H9 (cell line): Measurements from ENCODE around the gene UGT2A1. TPM values are rescaled to one million over a fixed set of nuclear protein-coding genes. Genes with fewer than 3 reads are reported as not detected.

Experiments
- DNase-seq: peaks from one replicate; pipeline ENCODE4 v3.0.0-alpha.2; 2017
- H2AFZ ChIP-seq: one replicate; pipeline ENCODE4 v1.6.1; 2013; ENCODE audit warnings: mild to moderate bottlenecking, low read length, control low read depth, moderate library complexity
- H2AK5ac ChIP-seq: 2 replicates; pipeline ENCODE4 v1.6.1; 2013; ENCODE audit warnings: low read length, control low read depth, mixed read lengths; ENCODE audit not compliant: insufficient read length
- H2BK120ac ChIP-seq: one replicate; pipeline ENCODE4 v1.6.1; 2013; ENCODE audit warnings: low read depth, mild to moderate bottlenecking, low read length, control low read depth, inconsistent platforms; ENCODE audit not compliant: poor library complexity, severe bottlenecking
- H2BK12ac ChIP-seq: 2 replicates; pipeline ENCODE4 v1.6.1; 2013; ENCODE audit warnings: low read length, control low read depth, mixed read lengths, low read depth; ENCODE audit not compliant: insufficient read length
- H2BK15ac ChIP-seq: 2 replicates; pipeline ENCODE4 v1.6.1; 2013; ENCODE audit warnings: low read depth, low read length, control low read depth
- H2BK20ac ChIP-seq: one replicate; pipeline ENCODE4 v1.6.1; 2013; ENCODE audit warnings: low read depth, mild to moderate bottlenecking, low read length, control low read depth, inconsistent platforms; ENCODE audit not compliant: poor library complexity, severe bottlenecking
- H2BK5ac ChIP-seq: 2 replicates; pipeline ENCODE4 v1.6.1; 2013; ENCODE audit warnings: low read length, control low read depth, mixed read lengths; ENCODE audit not compliant: insufficient read length
- H3K14ac ChIP-seq: 2 replicates; pipeline ENCODE4 v1.6.1; 2013; ENCODE audit warnings: low read length, control low read depth; ENCODE audit not compliant: insufficient read depth
- H3K18ac ChIP-seq: 2 replicates; pipeline ENCODE4 v1.6.1; 2013; ENCODE audit warnings: low read depth, mild to moderate bottlenecking, mixed read lengths, low read length, control low read depth; ENCODE audit not compliant: insufficient read length
- H3K23ac ChIP-seq: 2 replicates; pipeline ENCODE4 v1.6.1; 2013; ENCODE audit warnings: low read length, control low read depth, mixed read lengths, low read depth; ENCODE audit not compliant: insufficient read length
- H3K23me2 ChIP-seq: 2 replicates; pipeline ENCODE4 v1.6.1; 2013; ENCODE audit warnings: low read depth, mild to moderate bottlenecking, mixed read lengths, low read length, control low read depth; ENCODE audit not compliant: insufficient read length, poor library complexity, severe bottlenecking
- H3K27ac ChIP-seq: 2 replicates; pipeline ENCODE4 v1.5.1; 2013; ENCODE audit warnings: low read length, control low read depth, mixed read lengths, low read depth; ENCODE audit not compliant: insufficient read length
- H3K27me3 ChIP-seq: 2 replicates; pipeline ENCODE4 v1.6.1; 2013; ENCODE audit warnings: low read length, control low read depth, inconsistent platforms; ENCODE audit not compliant: insufficient read depth
- H3K4ac ChIP-seq: 2 replicates; pipeline ENCODE4 v1.6.1; 2013; ENCODE audit warnings: low read depth, mild to moderate bottlenecking, control low read depth, inconsistent platforms, low read length, moderate library complexity
- H3K4me1 ChIP-seq: 2 replicates; pipeline ENCODE4 v1.6.1; 2013; ENCODE audit warnings: low read length, control low read depth, inconsistent platforms; ENCODE audit not compliant: insufficient read depth
- H3K4me2 ChIP-seq: 2 replicates; pipeline ENCODE4 v1.6.1; 2013; ENCODE audit warnings: low read length, control low read depth, mixed read lengths; ENCODE audit not compliant: insufficient read length, insufficient read depth
- H3K56ac ChIP-seq: 2 replicates; pipeline ENCODE4 v1.6.1; 2013; ENCODE audit warnings: low read depth, mild to moderate bottlenecking, mixed read lengths, low read length, control low read depth; ENCODE audit not compliant: insufficient read length
- H3K79me1 ChIP-seq: 2 replicates; pipeline ENCODE4 v1.6.1; 2013; ENCODE audit warnings: low read depth, mild to moderate bottlenecking, moderate library complexity, low read length, control low read depth, inconsistent platforms; ENCODE audit not compliant: insufficient read depth, poor library complexity, severe bottlenecking
- H3K79me2 ChIP-seq: 2 replicates; pipeline ENCODE4 v1.6.1; 2013; ENCODE audit warnings: low read length, control low read depth, inconsistent platforms; ENCODE audit not compliant: insufficient read depth
- H3K9ac ChIP-seq: 2 replicates; pipeline ENCODE4 v1.6.1; 2013; ENCODE audit warnings: low read length, control low read depth, mixed read lengths; ENCODE audit not compliant: insufficient read length; ENCODE audit errors: extremely low read depth
- H3K9me3 ChIP-seq: one replicate; pipeline ENCODE4 v1.6.1; 2013; ENCODE audit warnings: low read depth, low read length, inconsistent platforms; ENCODE audit not compliant: control insufficient read depth
- H3T11ph ChIP-seq: one replicate; pipeline ENCODE4 v1.6.1; 2013; ENCODE audit warnings: mild to moderate bottlenecking, low read length, control low read depth, inconsistent platforms
- H4K20me1 ChIP-seq: one replicate; pipeline ENCODE4 v1.6.1; 2013; ENCODE audit not compliant: control insufficient read depth, insufficient read length, insufficient read depth
- H4K5ac ChIP-seq: 2 replicates; pipeline ENCODE4 v1.6.1; 2013; ENCODE audit warnings: low read depth, mild to moderate bottlenecking, mixed read lengths, low read length, control low read depth; ENCODE audit not compliant: insufficient read length
- H4K8ac ChIP-seq: replicated peaks from 2 replicates; pipeline ENCODE4 v1.6.1; 2013; ENCODE audit warnings: low read length, control low read depth, mixed read lengths, low read depth; ENCODE audit not compliant: insufficient read length
- H4K91ac ChIP-seq: 2 replicates; pipeline ENCODE4 v1.6.1; 2013; ENCODE audit warnings: low read depth, mild to moderate bottlenecking, moderate library complexity, mixed read lengths, low read length, control low read depth; ENCODE audit not compliant: insufficient read length
- H3K27ac Mint-ChIP-seq, 3 experiments: 2 replicates in 2 of 3; 3 replicates in 1 of 3; pipeline ENCODE4 v1.8.0; 2020 to 2021; ENCODE audit warnings: mixed read lengths in 3 of 3, mild to moderate bottlenecking in 1 of 3, moderate library complexity in 1 of 3
- H3K27me3 Mint-ChIP-seq: 2 replicates; pipeline ENCODE4 v1.8.0; 2021; ENCODE audit warnings: low read depth, mild to moderate bottlenecking, moderate library complexity, mixed read lengths
- H3K36me3 Mint-ChIP-seq, 3 experiments: 2 replicates in 2 of 3; 3 replicates in 1 of 3; pipeline ENCODE4 v1.8.0; 2020 to 2021; ENCODE audit warnings: low read depth in 3 of 3, mixed read lengths in 3 of 3; ENCODE audit not compliant: insufficient read depth in 1 of 3
- H3K4me1 Mint-ChIP-seq, 2 experiments: 2 replicates each; pipeline ENCODE4 v1.8.0; 2020; ENCODE audit warnings: mixed read lengths in 2 of 2
- H3K4me3 Mint-ChIP-seq, 2 experiments: 2 replicates in 1 of 2; 3 replicates in 1 of 2; pipeline ENCODE4 v1.8.0; 2020 to 2021; ENCODE audit warnings: mild to moderate bottlenecking in 2 of 2, mixed read lengths in 2 of 2, moderate library complexity in 1 of 2
- H3K9me3 Mint-ChIP-seq, 2 experiments: 2 replicates in 1 of 2; 3 replicates in 1 of 2; pipeline ENCODE4 v1.8.0; 2020; ENCODE audit warnings: mild to moderate bottlenecking in 2 of 2, mixed read lengths in 2 of 2, moderate library complexity in 1 of 2
- WGBS: extraction: QIAGEN DNeasy Blood & Tissue Kit; methylation state at CpG from one replicate; pipeline ENCODE4 v1.1.7; 2013; ENCODE audit warnings: missing lambda C conversion rate, low lambda C conversion rate, mixed read lengths; ENCODE audit not compliant: insufficient read length; ENCODE audit errors: extremely low coverage; 5-methylcytosine and 5-hydroxymethylcytosine counted together
- total RNA-seq: library from RNA; stranded (reverse); gene quantifications from 2 replicates; pipeline ENCODE4 v1.2.1, GENCODE V29; 2021
- TF ChIP-seq, protein P1 (sequence below): fragments of 200-600 bp; sonication (generic); conservative IDR thresholded peaks from 3 replicates; pipeline ENCODE4 v1.8.0; 2021; ENCODE audit warnings: antibody characterized with exemption, mild to moderate bottlenecking

The UGT2A1 gene
- total RNA-seq, 1 experiment from 2014 or later = not detected

GRCh38 chr4:69689599-69689998 lies 36.6 kb upstream of the UGT2A1 start:
- no peak overlapping the region for H3K4ac ChIP-seq
- Mint-ChIP-seq H3K9me3 (peaks cover under 1% of the 10 kb centered on the region in 2 experiments; a peak in 2 of 5 replicates), H3K36me3 (no peaks in the 10 kb centered on the region), H3K27ac (no peak overlapping the region), H3K4me1 (no peaks in the 10 kb centered on the region), H3K4me3 (no peak overlapping the region), H3K27me3 (no peaks in the 10 kb centered on the region)
- H3K9me3 ChIP-seq = no peaks in the 10 kb centered on the region
- no peaks in the 10 kb centered on the region for H3K79me1 ChIP-seq
- H3K9ac ChIP-seq = no peak overlapping the region
- H4K20me1 ChIP-seq = no peaks in the 10 kb centered on the region
- H3K27ac ChIP-seq = no peak overlapping the region
- no peak overlapping the region for H2BK15ac ChIP-seq
- no peak overlapping the region for H2BK120ac ChIP-seq
- no peak overlapping the region for H4K91ac ChIP-seq
- no peak overlapping the region for H2BK12ac ChIP-seq
- WGBS = no CpG with 5 or more reads among the region's 1 CpG
- no peak overlapping the region for H3K23ac ChIP-seq
- no peak overlapping the region for H2BK20ac ChIP-seq
- no peak overlapping the region for H3K56ac ChIP-seq
- H2AFZ ChIP-seq = no peak overlapping the region
- H2BK5ac ChIP-seq = no peak overlapping the region
- no peak overlapping the region for H3K18ac ChIP-seq
- DNase-seq = no peak
- H2AK5ac ChIP-seq = no peak overlapping the region
- no peak overlapping the region for H3K4me2 ChIP-seq
- TF ChIP-seq, protein P1, sequence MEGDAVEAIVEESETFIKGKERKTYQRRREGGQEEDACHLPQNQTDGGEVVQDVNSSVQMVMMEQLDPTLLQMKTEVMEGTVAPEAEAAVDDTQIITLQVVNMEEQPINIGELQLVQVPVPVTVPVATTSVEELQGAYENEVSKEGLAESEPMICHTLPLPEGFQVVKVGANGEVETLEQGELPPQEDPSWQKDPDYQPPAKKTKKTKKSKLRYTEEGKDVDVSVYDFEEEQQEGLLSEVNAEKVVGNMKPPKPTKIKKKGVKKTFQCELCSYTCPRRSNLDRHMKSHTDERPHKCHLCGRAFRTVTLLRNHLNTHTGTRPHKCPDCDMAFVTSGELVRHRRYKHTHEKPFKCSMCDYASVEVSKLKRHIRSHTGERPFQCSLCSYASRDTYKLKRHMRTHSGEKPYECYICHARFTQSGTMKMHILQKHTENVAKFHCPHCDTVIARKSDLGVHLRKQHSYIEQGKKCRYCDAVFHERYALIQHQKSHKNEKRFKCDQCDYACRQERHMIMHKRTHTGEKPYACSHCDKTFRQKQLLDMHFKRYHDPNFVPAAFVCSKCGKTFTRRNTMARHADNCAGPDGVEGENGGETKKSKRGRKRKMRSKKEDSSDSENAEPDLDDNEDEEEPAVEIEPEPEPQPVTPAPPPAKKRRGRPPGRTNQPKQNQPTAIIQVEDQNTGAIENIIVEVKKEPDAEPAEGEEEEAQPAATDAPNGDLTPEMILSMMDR = peak; percentile 80
- no peaks in the 10 kb centered on the region for H3K27me3 ChIP-seq
- no peak overlapping the region for H4K8ac ChIP-seq
- H3T11ph ChIP-seq = no peak overlapping the region
- H3K79me2 ChIP-seq = no peaks in the 10 kb centered on the region
- H4K5ac ChIP-seq = no peak overlapping the region
- no peak overlapping the region for H3K14ac ChIP-seq
- H3K23me2 ChIP-seq = no peaks in the 10 kb centered on the region
- H3K4me1 ChIP-seq = no peaks in the 10 kb centered on the region
